SU-DHL-6 (cell line): ENCODE results near the gene DERL2.

Experiments
- H2AFZ ChIP-seq: fragments of 200-600 bp; sonication (generic); 2 replicates; pipeline ENCODE4 v1.6.1; 2014; ENCODE audit warnings: low read depth, mild to moderate bottlenecking, moderate library complexity, mixed read lengths, antibody characterized with exemption, low read length; ENCODE audit not compliant: severe bottlenecking
- H3F3A ChIP-seq: fragments of 200-600 bp; shearing (Covaris generic); 2 replicates; pipeline ENCODE4 v1.6.0; 2016; ENCODE audit warnings: antibody characterized with exemption, mild to moderate bottlenecking; ENCODE audit not compliant: insufficient read depth
- H3K27ac ChIP-seq: fragments of 200-600 bp; sonication (generic); 2 replicates; pipeline ENCODE4 v1.5.1; 2016; ENCODE audit warnings: low read depth, mild to moderate bottlenecking, low read length, moderate library complexity, mixed read lengths
- H3K27me3 ChIP-seq: fragments of 200-600 bp; sonication (generic), shearing (Covaris generic); 2 replicates; pipeline ENCODE4 v1.6.0; 2014; ENCODE audit warnings: mild to moderate bottlenecking, low read length
- H3K36me3 ChIP-seq: fragments of 200-600 bp; sonication (generic); 2 replicates; pipeline ENCODE4 v1.6.1; 2014; ENCODE audit warnings: mild to moderate bottlenecking, low read length, mixed read lengths
- H3K4me2 ChIP-seq: fragments of 300-600, 200-600 bp; shearing (Covaris generic), sonication (generic); 2 replicates; pipeline ENCODE4 v1.6.0; 2014; ENCODE audit warnings: low read length, low read depth, mild to moderate bottlenecking; ENCODE audit not compliant: poor library complexity, severe bottlenecking
- H3K4me3 ChIP-seq: fragments of 200-600 bp; sonication (generic); 2 replicates; pipeline ENCODE4 v1.5.1; 2014; ENCODE audit warnings: antibody characterized with exemption, low read length, mild to moderate bottlenecking, mixed read lengths; ENCODE audit not compliant: insufficient read depth, poor library complexity, severe bottlenecking
- H3K79me2 ChIP-seq: fragments of 200-600 bp; sonication (generic); 2 replicates; pipeline ENCODE4 v1.6.1; 2014; ENCODE audit warnings: mild to moderate bottlenecking, low read length, moderate library complexity; ENCODE audit not compliant: insufficient read depth
- H3K9ac ChIP-seq: fragments of 200-600 bp; sonication (generic); 2 replicates; pipeline ENCODE4 v1.7.0; 2014; ENCODE audit warnings: mild to moderate bottlenecking, low read length
- H3K9me2 ChIP-seq: fragments of 200-600 bp; sonication (generic); replicated peaks from 2 replicates; pipeline ENCODE4 v1.6.1; 2014; ENCODE audit warnings: low read length; ENCODE audit not compliant: insufficient read depth
- H3K9me3 ChIP-seq: fragments of 200-600 bp; sonication (generic); 2 replicates; pipeline ENCODE4 v1.6.1; 2014; ENCODE audit warnings: low read length, mixed read lengths; ENCODE audit not compliant: insufficient read depth
- H4K20me1 ChIP-seq: fragments of 200-600 bp; sonication (generic); 2 replicates; pipeline ENCODE4 v1.6.1; 2014; ENCODE audit warnings: low read depth, mild to moderate bottlenecking, antibody characterized with exemption, low read length, moderate library complexity, mixed read lengths
- CTCF ChIP-seq: fragments of 200-600 bp; sonication (generic); IDR thresholded peaks from one replicate; pipeline ENCODE4 v1.5.1; 2017; ENCODE audit warnings: antibody characterized with exemption, mild to moderate bottlenecking, low read length, moderate library complexity; ENCODE audit not compliant: insufficient read depth, poor library complexity, severe bottlenecking
- EZH2phosphoT487 ChIP-seq: fragments of 200-600 bp; sonication (generic), shearing (Covaris generic); conservative IDR thresholded peaks from 2 replicates; pipeline ENCODE4 v1.6.1; 2018; ENCODE audit warnings: mild to moderate bottlenecking, antibody characterized with exemption, low read length, moderate library complexity, mixed read lengths

DERL2 gene

GRCh38 chr17:5532581-5532980 lies 46.6 kb upstream of the DERL2 start:
- Histone ChIP-seq H3K4me2 (no peak overlapping the region), H3K27ac (no peak overlapping the region), H3K9me2 (no peaks in the 10 kb centered on the region), H3F3A (no peaks in the 10 kb centered on the region), H2AFZ (no peak overlapping the region), H4K20me1 (no peaks in the 10 kb centered on the region), H3K9ac (no peak overlapping the region), H3K79me2 (no peaks in the 10 kb centered on the region), H3K4me3 (no peak overlapping the region), H3K9me3 (no peaks in the 10 kb centered on the region), H3K36me3 (no peaks in the 10 kb centered on the region), H3K27me3 (no peaks in the 10 kb centered on the region)
- TF ChIP-seq EZH2phosphoT487 (no peak), CTCF (no peak)

- H3K27me3 ChIP-seq, result no peaks in the 10 kb centered on the region
- H3K79me2 ChIP-seq, result no peaks in the 10 kb centered on the region
- H3K9me2 ChIP-seq, result no peaks in the 10 kb centered on the region
- no peak overlapping the region for H3K4me2 ChIP-seq
- H3F3A ChIP-seq, result no peaks in the 10 kb centered on the region
- no peak overlapping the region for H2AFZ ChIP-seq
- no peaks in the 10 kb centered on the region for H3K36me3 ChIP-seq
- no peak overlapping the region for H3K4me3 ChIP-seq
- no peak overlapping the region for H3K9ac ChIP-seq
- H3K27ac ChIP-seq, result no peak overlapping the region
- H3K9me3 ChIP-seq, result no peaks in the 10 kb centered on the region
- TF ChIP-seq EZH2phosphoT487, result no peak
- no peaks in the 10 kb centered on the region for H4K20me1 ChIP-seq
These were observed 45.1 kb upstream of the DERL2 start for GRCh38 chr17:5531085-5531418.

GRCh38 chr17:5530265-5531084 lies 44.5 kb upstream of the DERL2 start:
- H3K4me2 ChIP-seq, result no peak overlapping the region
- H4K20me1 ChIP-seq, result no peaks in the 10 kb centered on the region
- no peaks in the 10 kb centered on the region for H3F3A ChIP-seq
- no peaks in the 10 kb centered on the region for H3K9me3 ChIP-seq
- H3K4me3 ChIP-seq, result no peak overlapping the region
- H3K36me3 ChIP-seq, result no peaks in the 10 kb centered on the region
- H2AFZ ChIP-seq, result no peak overlapping the region
- no peaks in the 10 kb centered on the region for H3K79me2 ChIP-seq
- TF ChIP-seq EZH2phosphoT487 (no peak), CTCF (no peak)
- H3K9me2 ChIP-seq, result no peaks in the 10 kb centered on the region
- no peak overlapping the region for H3K9ac ChIP-seq
- no peaks in the 10 kb centered on the region for H3K27me3 ChIP-seq
- H3K27ac ChIP-seq, result no peak overlapping the region

GRCh38 chr17:5527601-5528250 lies 41.7 kb upstream of the DERL2 start:
- Histone ChIP-seq H3K27me3 (no peaks in the 10 kb centered on the region), H3K4me2 (no peak overlapping the region), H3K4me3 (no peak overlapping the region), H3K9ac (no peak overlapping the region), H3K79me2 (no peaks in the 10 kb centered on the region), H3K36me3 (no peaks in the 10 kb centered on the region), H4K20me1 (no peaks in the 10 kb centered on the region), H3K9me2 (no peaks in the 10 kb centered on the region), H3F3A (no peaks in the 10 kb centered on the region), H3K27ac (no peak overlapping the region), H3K9me3 (no peaks in the 10 kb centered on the region), H2AFZ (no peak overlapping the region)
- TF ChIP-seq CTCF (no peak), EZH2phosphoT487 (no peak)
